NCI-H2107 treated with DMSO at 0.1 percent for 48 hours (cell line): ENCODE results near the gene PDE6B.
"Not testable (repeated sequence)": the region's sequence is repeated elsewhere in the genome, so short reads cannot be mapped to it uniquely, and the experiment has no call there.

Experiments used
- DNase-seq: peaks from one replicate; lab custom pipeline; 2025; ENCODE audit not compliant: unreplicated experiment; lab: John Stamatoyannopoulos, UW

Gene PDE6B

GRCh38 chr4:669806-670559 is 44.6 kb downstream of the PDE6B start:
- not testable (repeated sequence) for DNase-seq

DNA sequence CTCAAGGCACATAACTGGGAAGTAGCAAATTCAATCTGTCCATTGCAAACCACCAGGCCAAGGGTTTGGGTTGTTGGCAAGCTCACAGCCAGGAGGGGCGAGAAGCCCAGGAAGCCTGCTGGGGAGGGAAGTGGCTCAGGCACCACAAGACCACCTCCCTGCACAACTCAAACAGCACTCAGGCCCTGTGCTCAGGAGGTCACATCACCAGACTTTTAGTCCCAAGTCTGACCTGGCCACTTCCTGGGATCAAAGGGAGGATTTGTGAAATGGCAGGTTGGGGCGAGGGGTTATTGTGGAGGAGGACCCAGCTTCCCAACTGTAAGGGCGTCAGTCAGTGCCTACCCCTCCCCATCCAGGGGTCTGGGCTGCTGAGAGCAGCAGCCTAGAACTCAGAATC is 46.4 kb downstream of the PDE6B start:
- no peak for DNase-seq

GRCh38 chr4:673349-674091 is 48.1 kb downstream of the PDE6B start:
- no peak for DNase-seq

- DNase-seq: peak; percentile 58
Observed at GRCh38 chr4:674172-675035, 49.0 kb downstream of the PDE6B start, which contains the start of the genes ATP5ME and MYL5. Gene ATP5ME (minus strand): TSS chr4:674276. CDS start chr4:674247, 29 bp downstream. Gene MYL5 (plus strand): TSS chr4:674542. CDS start chr4:678027, 3,485 bp downstream.

DNA sequence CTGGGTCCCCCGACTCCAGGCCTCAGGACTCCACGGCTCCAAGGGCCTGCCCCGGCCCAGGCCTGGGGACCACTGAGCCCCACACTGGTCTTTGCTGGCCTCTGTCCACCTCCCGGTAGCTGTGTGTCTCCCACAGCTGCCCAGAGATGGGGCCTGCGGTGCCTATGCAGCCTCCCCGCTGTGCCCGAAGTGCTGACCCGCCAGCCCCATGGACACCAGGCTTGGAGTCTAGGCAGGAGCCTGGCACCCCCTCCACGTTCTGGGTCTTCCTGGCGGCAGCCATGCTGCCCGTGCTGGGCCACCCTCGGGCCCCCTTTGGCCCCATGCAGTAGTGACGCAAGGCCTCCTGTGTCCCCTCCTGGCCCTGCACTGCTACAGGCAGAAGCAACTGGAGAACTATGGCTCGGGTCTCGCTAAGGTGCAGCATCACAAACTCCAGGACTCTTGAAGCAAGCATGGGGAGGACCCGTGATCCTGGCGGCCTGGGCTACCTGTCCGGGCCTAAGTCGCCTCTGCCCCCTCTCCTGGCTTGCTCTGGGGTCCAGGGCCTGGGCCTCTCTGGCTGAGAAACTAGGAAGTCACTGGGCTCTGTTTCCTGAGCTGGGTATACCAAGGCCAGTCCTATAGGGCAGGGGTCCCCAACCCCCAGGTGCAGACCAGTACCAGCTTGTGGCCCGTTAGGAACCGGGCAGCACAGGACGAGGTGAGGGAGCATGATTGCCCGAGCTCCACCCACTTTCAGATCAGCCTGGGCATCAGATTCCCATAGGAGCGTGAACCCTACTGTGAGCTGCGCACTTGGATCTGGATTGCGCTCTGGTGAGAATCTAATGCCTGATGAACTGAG is 49.9 kb downstream of the PDE6B start:
- DNase-seq: no peak

DNA sequence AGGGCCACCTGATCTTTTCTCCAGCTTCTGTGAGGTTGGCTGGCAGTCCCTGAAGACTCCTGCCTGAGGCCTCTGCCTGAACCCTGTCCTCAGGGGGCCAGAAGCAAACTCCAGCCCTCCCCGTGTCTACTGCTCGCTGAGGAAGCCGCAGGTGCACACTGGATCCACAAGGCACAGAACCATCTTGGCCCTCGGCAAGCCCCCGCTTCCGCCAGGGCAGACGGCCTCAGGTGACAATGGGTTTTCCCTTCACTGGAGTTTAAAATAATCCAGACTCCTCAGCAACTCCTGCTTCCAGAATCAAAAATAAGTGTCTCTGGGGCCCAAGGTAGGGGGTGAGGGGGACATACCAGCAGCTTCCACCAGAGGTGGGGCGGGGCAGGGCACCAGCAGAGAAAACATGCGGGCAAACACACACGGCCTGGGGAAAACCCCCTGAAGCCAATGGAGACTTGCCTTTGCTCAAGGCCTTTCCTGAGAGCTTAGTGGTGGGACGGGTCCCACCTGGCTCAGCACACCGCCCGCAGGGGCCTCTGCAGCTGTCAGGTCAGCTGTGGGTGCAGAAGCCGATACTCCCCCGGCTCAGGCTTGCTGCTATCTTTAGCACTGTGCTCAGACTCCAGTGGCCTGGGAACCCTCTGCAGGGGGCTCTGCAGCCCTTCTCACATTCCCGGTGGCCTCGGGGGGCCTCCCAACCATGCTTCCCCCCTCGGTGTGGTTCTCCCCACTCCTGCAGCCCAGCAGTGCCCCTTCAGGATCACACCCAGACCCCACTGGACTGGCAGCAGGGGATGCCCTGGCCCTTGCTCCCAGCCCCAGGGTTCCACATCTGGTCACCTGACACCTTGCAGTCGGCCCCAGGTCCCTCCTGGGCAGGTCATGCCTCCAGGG is 50.9 kb downstream of the PDE6B start:
- no peak for DNase-seq

DNA sequence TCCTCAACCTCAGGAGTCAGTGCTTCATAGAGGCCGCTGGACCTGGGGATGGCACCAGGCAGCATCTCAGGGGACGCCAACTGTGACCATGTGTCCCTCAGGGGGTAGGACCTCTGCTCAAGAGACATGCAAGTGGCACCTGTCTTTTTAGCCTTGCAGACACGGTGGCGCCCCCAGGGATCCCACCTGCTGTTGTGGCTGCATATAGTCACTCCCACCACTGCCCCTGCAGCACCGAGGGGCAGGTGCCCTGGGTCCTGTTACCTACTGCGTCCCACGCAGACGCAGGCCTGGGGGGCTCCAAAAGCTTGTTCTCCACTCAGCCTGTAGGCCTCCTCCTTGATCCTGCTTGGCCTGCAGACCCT is 51.5 kb downstream of the PDE6B start:
- DNase-seq: no peak

GRCh38 chr4:677431-678293 is 52.3 kb downstream of the PDE6B start:
- no peak for DNase-seq

DNA sequence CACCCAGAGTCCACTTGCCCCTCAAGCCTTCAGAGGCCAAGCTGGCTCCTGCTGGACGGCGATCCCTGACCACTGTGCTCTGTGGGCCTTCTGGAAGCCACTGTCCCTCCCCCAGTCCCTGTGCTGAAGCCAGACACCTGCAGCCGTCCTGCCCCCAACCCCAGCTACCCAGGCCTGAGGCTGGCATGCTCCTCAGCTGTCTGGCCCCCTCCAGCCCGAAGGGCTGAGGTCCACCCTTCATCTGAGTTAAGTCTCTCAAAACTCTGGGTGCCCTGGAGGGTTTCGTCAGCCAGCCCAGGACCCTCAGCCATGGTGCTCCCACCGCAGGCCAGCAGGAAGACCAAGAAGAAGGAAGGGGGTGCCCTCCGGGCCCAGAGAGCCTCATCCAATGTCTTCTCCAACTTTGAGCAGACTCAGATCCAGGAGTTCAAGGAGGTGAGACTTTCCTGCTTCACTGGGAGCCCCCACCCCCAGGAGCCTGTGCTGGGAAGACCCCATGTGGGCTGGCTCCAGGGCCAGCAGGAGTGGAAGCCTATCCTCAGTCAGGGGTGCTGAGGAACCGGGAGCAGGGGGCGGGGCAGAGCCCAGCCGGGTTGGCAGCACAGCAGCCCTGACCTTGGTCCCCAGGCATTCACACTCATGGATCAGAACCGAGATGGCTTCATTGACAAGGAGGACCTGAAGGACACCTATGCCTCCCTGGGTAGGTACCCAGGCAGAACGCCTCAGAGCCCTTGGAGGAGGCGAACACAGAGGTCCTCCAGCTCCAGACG is 53.1 kb downstream of the PDE6B start:
- DNase-seq: no peak

GRCh38 chr4:679104-679481 is 53.7 kb downstream of the PDE6B start:
- no peak for DNase-seq

- DNase-seq: no peak
Observed at GRCh38 chr4:679629-680028, 54.3 kb downstream of the PDE6B start.

GRCh38 chr4:680091-680490 is 54.7 kb downstream of the PDE6B start:
- DNase-seq: no peak

GRCh38 chr4:680551-680927 is 55.2 kb downstream of the PDE6B start:
- DNase-seq: no peak

- DNase-seq: no peak
Observed at GRCh38 chr4:680928-681645, 55.7 kb downstream of the PDE6B start.

- no peak for DNase-seq
Observed at GRCh38 chr4:681736-682451, 56.5 kb downstream of the PDE6B start.

DNA sequence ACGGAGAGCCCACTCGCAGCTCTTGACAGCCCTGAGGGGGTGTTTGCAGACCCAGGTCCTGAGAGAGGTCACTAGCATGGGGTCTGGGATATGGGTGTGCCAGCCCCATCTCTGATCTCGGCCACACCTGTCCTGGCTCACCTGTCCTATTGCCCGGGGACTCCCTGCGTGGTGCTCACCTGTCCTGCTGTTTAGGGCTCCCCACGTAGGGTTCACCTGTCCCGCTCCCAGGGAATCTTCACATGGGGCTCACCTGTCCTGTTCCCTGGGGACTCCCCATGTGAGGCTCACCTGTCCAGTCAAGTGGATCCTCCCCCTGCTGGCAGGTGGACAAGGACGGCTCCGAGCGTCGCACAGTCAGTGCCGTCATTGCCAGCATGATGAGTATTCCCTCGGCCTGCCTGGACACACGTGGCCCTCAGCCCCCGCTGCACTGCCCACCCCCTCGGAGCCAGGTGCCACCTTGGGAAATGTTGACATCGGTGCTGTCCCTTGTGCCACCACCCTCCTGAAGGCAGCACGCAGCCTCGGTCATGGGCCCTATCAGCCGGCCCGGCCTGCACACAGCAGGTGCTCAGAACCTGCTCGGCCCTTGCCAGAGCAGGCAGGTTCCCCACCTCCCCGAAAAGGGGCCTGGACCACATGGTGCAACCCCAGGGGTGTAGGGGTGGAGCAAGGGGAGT is 57.3 kb downstream of the PDE6B start:
- no peak for DNase-seq
